OCI-LY7 (cell line): Measurements from ENCODE around the gene TDRD1.

ENCODE experiments used
- CTCF ChIP-seq: fragments of 200-600 bp; sonication (generic); conservative IDR thresholded peaks from 2 replicates; pipeline ENCODE4 v1.5.1; 2014; ENCODE audit warnings: mild to moderate bottlenecking, antibody characterized with exemption, low read length, moderate library complexity, mixed read lengths
- EZH2phosphoT487 ChIP-seq: fragments of 200-600 bp; sonication (generic); IDR thresholded peaks from 2 replicates; pipeline ENCODE4 v1.6.1; 2018; ENCODE audit warnings: low read depth, borderline replicate concordance, mild to moderate bottlenecking, mixed run types, antibody characterized with exemption, low read length, moderate library complexity, mixed read lengths

- TF ChIP-seq CTCF (no peak), EZH2phosphoT487 (no peak)
Observed at GRCh38 chr10:114276671-114277070, 97.5 kb downstream of the TDRD1 start.
